Measurements from ENCODE around the gene EQTN.
"Not testable (repeated sequence)": the region's sequence is repeated elsewhere in the genome, so short reads cannot be mapped to it uniquely, and the experiment has no call there.

The EQTN gene

DNA sequence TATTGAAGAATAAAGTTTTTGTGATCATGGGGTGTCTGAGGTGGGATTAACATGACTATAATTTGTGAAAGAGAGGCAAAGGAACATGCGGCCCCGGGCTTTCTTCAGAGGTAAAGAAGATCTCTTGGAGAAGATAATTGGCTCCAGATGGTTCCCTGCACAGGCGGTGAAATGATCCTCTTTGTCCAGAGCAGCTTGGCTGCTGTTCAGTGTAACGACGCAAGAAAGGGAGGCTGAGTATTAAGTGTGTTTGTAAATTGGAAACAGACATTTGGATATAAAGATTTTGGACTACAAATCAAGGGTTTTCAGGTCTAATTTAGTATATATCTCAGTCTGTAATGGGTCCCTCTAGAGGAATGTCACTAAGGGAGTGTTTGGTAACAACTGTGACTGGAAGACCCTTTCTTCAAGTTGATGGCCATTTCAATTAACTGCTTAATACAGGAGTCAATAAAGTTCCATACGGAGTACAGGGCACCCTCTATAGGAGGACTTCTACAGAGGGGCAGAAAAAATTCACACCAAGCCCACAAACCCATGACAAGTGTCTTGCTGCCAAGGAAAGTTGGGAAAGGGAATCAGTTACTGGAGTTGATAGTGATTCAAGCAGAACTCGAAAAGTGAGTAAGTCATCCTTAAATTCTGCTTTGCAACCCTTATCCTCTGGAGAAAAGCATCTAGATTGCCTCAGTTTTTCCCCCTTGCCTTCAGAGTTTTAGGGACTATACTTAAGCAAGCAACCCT is 4.1 kb downstream of the EQTN start:
- DNase-seq, result no peak

DNA sequence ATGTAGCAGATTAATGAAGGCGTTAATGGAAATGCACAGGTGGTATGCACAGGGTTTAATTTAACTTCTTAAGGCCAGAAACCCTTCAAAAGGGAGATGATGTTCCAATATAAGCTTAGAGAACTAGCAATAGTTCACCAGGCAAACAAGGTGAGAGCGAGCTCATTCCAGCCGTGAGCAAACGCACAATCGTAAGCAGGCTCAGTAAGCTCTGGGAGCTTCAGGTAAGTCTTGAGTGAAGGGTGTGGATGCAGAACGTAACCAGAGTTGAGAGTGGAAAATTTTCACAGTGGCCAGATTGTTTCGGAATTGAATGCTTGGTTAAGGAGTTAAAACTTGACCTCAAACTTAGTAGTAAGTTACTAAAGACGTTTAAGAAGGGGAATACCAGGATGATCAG is 5.7 kb downstream of the EQTN start:
- DNase-seq, result no peak

DNA sequence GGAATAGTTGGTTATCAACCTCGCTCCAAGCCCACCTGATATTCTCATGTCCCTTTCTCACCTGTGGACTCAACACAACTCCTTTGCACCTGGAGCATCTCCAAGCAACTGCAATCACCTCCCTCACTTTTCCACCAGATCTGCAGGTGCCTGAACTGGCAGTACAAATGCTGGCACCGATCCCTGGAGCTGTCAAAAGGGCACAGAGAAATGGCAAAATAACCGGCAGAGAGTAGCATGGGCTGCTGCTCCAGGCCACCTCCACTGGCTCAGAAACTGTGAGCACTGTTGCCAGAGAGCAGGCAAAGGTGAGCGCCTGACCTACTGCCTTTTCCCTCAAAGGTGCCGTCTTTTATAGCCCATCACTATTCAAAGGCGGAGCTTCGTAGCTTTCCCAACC is 14.7 kb downstream of the EQTN start:
- no peak for DNase-seq

DNA sequence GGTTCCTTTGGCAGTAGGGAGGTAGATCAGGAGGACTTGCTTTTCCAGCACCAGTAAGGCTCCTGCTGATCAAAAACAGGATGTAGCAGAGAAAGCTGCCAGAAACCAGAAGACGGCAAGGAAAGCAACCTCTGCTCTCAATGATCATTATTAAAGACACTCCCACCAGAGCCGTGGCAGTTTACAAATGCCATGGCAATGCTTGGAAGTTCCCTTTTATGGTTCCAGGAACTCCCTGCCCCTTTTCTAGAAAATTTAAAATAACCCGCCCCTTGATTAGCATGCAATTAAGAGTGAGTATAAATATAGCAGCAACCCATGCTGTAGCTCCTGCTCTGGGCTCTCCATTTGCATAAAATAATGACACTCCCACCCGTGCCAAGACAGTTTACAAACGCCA is 16.1 kb downstream of the EQTN start:
- no peak for DNase-seq

DNA sequence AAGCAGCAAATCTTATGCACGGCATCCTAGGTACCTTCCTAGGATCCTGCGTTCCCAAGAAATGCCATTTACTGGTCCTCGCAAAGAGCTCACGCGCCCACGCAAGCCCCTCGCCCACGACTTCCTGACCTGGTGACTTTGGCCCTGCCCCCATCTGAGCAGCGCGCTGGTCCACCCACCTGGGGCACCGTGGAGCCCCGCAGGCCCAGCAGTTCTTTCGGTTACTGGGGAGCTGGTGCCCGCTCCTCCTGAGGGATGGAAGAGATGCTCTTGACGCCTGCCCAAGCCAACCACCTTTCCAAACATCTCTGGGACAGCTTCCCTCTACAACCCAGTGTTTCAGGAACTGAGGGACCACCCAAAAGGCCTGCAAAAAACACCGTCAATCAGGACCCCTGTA is 16.7 kb downstream of the EQTN start:
- no peak for DNase-seq

DNA sequence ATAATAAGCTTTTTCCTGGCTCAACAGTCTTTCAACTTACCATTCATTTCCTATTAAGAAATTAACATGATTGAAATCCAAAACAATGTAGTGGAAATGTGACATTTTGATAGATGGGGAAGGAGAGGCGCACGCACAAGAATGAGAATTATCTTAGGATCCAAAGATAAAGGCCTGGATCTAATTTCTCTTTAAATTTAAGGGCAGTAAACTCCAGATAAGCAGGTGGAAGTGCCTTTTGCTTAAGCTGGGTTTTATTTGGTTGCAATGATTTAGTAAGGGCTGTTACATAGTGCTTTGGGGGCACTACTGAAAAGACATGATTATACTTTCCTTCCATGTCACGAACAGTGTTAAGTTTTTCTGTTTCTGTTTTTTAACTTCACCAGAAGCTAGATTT is 17.3 kb downstream of the EQTN start:
- no peak for DNase-seq

DNA sequence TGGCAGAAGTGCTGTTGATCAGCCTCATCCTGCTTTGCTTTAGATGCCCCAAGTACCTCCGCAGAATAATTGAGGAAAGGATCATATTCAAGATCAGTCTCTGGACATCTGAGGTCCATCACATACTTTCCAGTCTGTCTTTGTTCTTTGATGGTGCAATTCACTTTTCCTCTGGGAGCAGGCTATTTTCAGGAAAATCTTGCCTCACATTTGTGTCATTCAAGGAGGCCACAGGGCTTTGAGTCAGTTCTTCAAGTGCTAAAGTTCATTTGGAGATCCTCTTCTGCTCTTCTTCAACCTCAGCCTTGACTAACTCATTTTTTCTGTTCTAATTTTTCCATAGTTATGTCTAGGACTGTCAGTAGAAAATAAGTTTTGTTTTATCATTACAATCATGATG is 18.6 kb downstream of the EQTN start:
- no peak for DNase-seq

DNA sequence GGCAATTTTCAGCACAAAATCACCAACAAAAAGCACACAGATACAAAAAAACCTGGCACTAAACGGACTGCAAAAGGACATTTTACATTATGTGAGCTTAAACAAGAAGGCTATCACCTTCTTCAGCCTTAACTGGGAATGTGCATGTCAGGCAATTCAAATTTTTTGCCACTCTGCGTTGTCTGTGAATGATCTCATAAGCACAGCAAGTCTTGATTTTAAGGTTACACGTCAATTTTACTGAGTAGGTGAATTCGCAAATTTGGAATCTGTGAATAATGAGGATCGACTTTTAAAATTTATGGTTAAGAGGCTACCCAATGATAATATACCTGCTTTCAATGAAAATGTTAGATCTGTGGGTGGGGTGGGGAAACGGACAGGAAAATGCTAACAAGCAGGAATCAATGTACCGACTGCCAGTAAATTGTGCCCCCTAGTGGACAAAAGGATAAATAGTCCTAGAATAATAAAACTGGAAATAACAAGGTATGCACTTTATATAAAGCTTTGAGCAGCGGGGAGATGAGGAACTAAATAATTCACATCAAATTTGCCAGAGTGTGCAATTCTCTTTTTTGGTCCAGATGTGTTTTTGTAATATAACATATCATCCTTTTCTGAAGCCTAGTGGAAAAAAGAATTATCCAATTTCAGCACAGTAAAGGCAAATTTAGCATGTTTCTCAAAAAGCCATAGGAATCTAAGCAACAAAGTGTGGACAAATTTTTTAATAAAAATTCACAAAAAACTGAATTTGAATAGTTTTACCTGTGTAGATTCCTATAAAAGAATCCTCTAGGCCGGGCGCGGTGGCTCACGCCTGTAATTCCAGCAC is 20.5 kb downstream of the EQTN start:
- peak; percentile 37 for DNase-seq

DNA sequence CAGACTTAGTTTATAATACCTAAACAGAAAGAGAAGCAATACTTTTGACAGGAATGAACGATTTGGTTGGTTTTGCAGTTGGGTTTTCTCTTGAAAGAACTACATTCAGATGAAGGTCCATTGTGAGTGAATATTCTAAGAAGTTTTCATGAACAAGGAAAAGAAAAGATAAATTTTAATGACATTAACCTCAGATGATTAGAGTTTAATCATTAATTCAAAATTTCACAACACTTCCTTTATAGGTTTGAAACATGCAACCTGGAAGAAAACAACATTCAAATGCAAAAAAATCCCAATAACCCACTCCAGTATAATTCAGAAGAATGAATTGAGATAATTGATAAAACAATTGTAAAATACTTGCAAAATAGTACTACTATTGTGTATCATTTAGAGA is 23.8 kb downstream of the EQTN start:
- no peak for DNase-seq

DNA sequence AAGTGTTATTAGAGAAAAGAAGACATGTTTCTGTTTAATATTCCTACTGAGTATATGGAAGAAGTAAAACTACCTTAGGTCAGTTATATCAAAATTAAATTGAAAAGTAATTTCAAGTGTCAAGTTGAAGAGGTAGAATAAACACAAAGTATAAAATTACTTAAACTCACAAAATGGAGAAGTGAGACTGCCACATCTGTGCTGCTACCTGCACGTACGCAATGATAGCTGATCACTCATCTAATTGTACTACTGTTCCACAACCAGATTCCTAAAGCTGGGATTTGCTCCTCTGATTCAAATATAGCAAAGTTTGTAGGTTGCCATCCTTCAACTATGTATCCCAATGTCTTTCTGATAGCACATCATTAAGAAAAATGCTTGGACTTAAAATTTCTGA is 24.8 kb downstream of the EQTN start:
- no peak for DNase-seq

DNA sequence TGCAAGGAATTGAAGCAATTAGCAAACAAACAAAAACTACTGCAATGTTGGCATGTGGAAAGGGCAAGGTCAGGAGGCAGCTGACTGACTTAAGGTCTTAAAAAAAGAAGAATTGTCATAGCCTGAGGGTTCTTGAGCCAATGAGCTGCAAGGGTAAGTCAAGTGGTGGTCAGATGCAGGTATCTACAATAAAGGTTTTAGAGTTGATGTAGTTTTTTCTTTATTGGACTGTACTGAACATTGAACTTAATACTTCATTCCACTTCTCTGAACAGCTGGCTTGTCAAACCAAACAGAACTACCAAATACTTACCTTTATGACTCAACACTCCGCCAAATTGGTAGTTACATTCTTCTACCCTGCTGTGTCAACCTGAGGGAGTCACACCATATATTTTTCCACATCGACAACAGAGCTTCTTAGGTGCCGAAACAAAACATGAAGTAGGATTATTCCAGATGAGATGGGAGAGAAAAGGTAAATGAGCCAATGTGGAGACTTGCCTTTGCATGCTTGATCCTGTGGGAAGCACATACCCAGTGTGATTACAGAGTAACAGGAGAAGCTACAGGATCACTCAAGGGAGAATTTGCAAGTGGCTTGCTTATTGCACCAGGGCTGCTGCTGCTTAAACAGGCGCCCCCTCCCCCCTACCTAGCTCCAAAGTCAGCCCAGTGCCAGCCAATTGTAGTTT is 35.3 kb downstream of the EQTN start:
- no peak for DNase-seq

DNA sequence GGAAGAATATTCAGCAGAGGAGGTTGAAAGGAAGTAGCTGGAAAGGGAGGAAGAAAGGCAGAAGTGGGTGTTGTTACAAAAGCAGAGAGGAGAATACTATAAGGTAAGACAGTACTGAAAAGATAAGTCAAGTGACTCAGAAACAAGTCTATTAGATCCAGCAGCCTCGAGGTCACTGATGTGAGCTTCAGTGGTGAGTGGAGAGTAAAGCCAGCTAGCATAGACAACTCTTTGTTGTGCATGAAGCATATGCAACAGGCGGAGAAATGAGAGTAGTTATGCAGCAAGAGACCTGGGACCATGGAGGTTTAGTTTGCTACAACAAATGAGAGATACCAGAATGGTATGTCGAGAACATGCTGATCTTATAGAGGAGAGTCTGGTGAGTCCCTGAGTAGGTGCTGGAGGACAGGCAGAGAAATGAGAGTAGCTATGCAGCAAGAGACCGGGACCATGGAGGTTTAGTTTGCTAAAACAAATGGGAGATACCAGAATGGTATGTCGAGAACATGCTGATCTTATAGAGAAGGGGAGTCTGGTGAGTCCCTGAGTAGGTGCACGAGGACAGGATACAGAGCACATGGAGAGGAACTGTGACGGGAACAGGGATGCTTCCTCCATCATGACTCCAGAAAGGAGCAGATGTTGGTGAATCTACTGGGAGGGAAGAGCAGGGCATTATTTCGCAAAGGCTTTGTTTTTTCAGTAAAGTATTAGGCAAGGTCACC is 36.0 kb downstream of the EQTN start:
- DNase-seq, result no peak

DNA sequence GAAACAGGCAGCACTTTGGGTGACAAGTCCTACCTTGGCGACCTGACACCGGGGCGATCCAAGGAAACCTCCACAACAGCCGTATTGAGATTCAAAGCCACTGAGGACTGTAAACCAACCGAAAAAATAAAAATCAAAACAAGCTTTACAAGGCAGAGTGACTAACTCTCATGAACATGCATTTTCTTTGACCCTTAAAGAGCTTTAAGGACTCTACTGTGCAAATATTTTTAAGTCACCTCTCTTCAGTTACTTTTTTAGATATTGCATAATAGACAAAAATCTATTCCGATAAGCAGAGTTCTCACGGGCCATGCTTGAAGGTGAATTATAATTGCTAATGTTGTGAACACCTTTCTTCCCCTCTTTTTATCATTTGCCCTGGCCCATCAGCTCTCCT is 38.3 kb downstream of the EQTN start:
- no peak for DNase-seq

DNA sequence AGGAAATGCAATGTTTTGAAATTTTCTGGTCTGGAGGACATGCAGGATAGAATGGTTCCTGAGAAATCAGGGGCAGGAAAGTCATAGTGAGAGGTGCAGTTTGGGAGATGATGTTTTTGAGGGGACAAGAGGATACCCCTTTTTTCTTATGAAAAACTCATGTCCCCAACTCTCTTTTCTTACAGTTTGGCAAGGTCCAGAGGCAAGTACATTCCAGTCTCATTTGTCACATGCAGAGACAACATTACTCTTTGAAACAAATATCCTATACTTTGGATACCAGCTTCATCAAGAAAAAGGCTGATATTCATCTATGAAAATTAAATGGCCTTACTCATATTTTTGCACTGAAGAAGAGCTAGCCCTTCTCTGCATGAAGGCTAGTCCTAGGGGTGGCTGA is 48.2 kb downstream of the EQTN start:
- DNase-seq, result no peak

DNA sequence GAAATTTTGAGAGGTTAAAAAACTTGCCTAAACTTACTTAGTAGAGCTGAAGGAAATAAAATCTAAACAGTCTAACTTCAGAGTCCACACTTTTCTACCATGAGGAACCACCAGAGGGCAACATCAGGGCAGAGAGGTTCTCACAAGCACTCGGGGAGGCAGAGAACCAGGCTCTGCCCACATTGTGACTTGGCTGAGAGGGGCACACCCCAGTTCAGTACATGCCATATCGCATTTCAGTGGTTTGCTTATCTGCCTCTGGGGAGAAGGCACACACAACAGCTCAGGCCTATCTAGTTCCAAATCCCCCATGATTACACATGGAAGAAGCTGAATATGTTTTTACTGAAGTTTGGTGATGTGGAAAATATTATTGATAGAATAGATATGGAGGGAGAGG is 49.2 kb downstream of the EQTN start:
- DNase-seq, result no peak

DNA sequence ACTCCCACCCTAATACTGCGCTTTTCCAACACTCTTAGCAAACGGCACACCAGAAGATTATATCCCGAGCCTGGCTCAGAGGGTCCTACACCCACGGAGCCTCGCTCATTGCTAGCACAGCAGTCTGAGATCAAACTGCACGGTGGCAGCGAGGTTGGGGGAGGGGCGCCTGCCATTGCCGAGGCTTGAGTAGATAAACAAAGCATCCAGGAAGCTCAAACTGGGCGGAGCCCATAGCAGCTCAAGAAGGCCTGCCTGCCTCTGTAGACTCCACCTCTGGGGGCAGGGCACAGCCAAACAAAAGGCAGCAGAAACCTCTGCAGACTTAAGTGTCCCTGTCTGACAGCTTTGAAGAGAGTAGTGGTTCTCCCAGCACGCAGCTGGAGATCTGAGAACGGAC is 57.3 kb downstream of the EQTN start:
- DNase-seq, result not testable (repeated sequence)
